Natural killer cell (primary cell): ENCODE results near the gene SETD3. TPM values are rescaled to one million over a fixed set of nuclear protein-coding genes. Genes with fewer than 3 reads are reported as not detected.

ENCODE experiments used
- ATAC-seq, 3 donors: fragments of 150-1000 bp in 2 of 3; fragments of 200-7000 bp in 1 of 3; cut with Tn5 transposase; 1 replicate in 1 of 3; 2 replicates in 2 of 3; pipeline ENCODE4 v1.10.0; 2021; ENCODE audit warnings: mild to moderate bottlenecking in 2 of 3, moderate library complexity in 2 of 3
- DNase-seq, 2 donors: peaks; one replicate each; pipeline versions ENCODE4 v3.0.0 to v3.0.0-alpha.2; 2013 to 2021; ENCODE audit warnings: mixed read lengths in 1 of 2
- H3K27ac ChIP-seq: one replicate; pipeline ENCODE4 v1.5.1; 2013; ENCODE audit warnings: mild to moderate bottlenecking, low read length
- H3K27me3 ChIP-seq: one replicate; pipeline ENCODE4 v1.6.1; 2013; ENCODE audit warnings: low read length; ENCODE audit not compliant: control insufficient read depth, insufficient read depth
- H3K36me3 ChIP-seq: one replicate; pipeline ENCODE4 v1.6.1; 2013; ENCODE audit warnings: low read length; ENCODE audit not compliant: control insufficient read depth, insufficient read depth
- H3K4me1 ChIP-seq: one replicate; pipeline ENCODE4 v1.6.1; 2013; ENCODE audit warnings: low read length; ENCODE audit not compliant: control insufficient read depth, insufficient read depth
- H3K4me3 ChIP-seq: one replicate; pipeline ENCODE4 v1.5.1; 2013; ENCODE audit warnings: low read length
- H3K9me3 ChIP-seq: one replicate; pipeline ENCODE4 v1.6.1; 2013; ENCODE audit warnings: low read length; ENCODE audit not compliant: control insufficient read depth, insufficient read depth
- H3K27ac Mint-ChIP-seq, 2 donors: one replicate each; pipeline ENCODE4 v1.8.0; 2022; ENCODE audit warnings: mild to moderate bottlenecking in 2 of 2, mixed read lengths in 2 of 2, moderate library complexity in 1 of 2
- H3K27me3 Mint-ChIP-seq, 2 donors: one replicate each; pipeline ENCODE4 v1.8.0; 2022; ENCODE audit warnings: low read depth in 2 of 2, mixed read lengths in 2 of 2
- H3K36me3 Mint-ChIP-seq: one replicate; pipeline ENCODE4 v1.8.0; 2022; ENCODE audit warnings: mixed read lengths
- H3K4me1 Mint-ChIP-seq, 2 donors: one replicate each; pipeline ENCODE4 v1.8.0; 2022; ENCODE audit warnings: mixed read lengths in 2 of 2
- H3K4me3 Mint-ChIP-seq: one replicate; pipeline ENCODE4 v1.8.0; 2022; ENCODE audit warnings: mild to moderate bottlenecking, moderate library complexity, mixed read lengths
- H3K9me3 Mint-ChIP-seq, 2 donors: one replicate each; pipeline ENCODE4 v1.8.0; 2022; ENCODE audit warnings: mixed read lengths in 2 of 2
- CTCF ChIP-seq: fragments of 200-600 bp; IDR thresholded peaks from one replicate; pipeline ENCODE4 v1.8.0; 2022; ENCODE audit warnings: antibody characterized with exemption
- WGBS: methylation state at CpG from one replicate; pipeline ENCODE4 v1.1.7; 2013; ENCODE audit warnings: missing lambda C conversion rate; ENCODE audit not compliant: insufficient coverage; 5-methylcytosine and 5-hydroxymethylcytosine counted together
- intact Hi-C: fragments of 100-400 bp; cut with micrococcal nuclease; formaldehyde crosslinking; loops from one replicate; pipeline ENCODE4 v1.14.2; 2022
- total RNA-seq, 4 donors: library from RNA; stranded (reverse); fragments of 120-200 nt in 1 of 4; gene quantifications; one replicate each; pipeline versions ENCODE4 v1.2.3 to v1.2.4, GENCODE V29; 2013 to 2022

The SETD3 gene
- total RNA-seq, 3 donors from 2014 or later (not counting 1 experiment from before 2014, with no cell fraction given) = 111 to 160 (median 137) TPM

- no peaks in the 10 kb centered on the region for H3K27me3 ChIP-seq
- Mint-ChIP-seq H3K9me3 (no peaks in the 10 kb centered on the region), H3K4me1 (peaks cover 13 to 36% of the 10 kb centered on the region in 2 donors), H3K27me3 (no peaks in the 10 kb centered on the region), H3K36me3 (no peaks in the 10 kb centered on the region), H3K27ac (peak overlapping the region in 1 of 2 donors; percentile 68), H3K4me3 (peak overlapping the region; percentile 49)
- intact Hi-C loops = loop anchor here (10.0 kb wide), 1 partner anchor 316 kb away; no protein-coding TSS in a partner anchor
- no peaks in the 10 kb centered on the region for H3K36me3 ChIP-seq
- no peak overlapping the region for H3K27ac ChIP-seq
- 79% methylated on average over 18 of the region's 18 CpGs for WGBS
- no peaks in the 10 kb centered on the region for H3K9me3 ChIP-seq
- DNase-seq = no peak
- peak in 1 of 3 donors; percentile 18 for ATAC-seq
- H3K4me1 ChIP-seq = peaks cover 26% of the 10 kb centered on the region
- H3K4me3 ChIP-seq = no peak overlapping the region
- no peak for TF ChIP-seq CTCF
Measured at GRCh38 chr14:99380991-99381687, 99.5 kb downstream of the SETD3 start.

DNA sequence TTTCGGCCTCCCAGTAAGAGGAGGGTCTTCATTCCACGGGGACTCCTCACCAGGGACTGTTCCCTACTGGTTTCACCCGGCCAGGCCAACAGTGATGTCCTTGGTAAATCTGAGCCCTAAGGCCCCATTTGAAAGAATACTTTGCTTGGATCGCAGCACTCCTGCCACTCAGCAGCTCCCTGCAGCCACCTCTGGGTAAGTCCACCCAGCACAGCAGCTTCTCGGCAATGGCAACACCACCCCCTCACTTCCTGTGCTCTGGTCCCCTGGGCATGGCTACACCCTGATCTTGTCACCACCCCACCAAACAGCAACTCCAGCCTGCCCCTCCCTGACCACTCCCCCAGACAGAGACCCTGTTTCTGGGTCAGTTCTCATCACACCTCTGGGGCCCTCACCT lies 100.3 kb downstream of the SETD3 start:
- ATAC-seq (peak; percentile 61 to 90 (median 77)), DNase-seq (no peak)
- H3K27me3 Mint-ChIP-seq = no peaks in the 10 kb centered on the region
- no peak overlapping the region for H3K4me3 ChIP-seq
- H3K36me3 Mint-ChIP-seq = no peaks in the 10 kb centered on the region
- H3K4me3 Mint-ChIP-seq = peak overlapping the region; percentile 49
- intact Hi-C loops = loop anchor here (10.0 kb wide), 1 partner anchor 316 kb away; no protein-coding TSS in a partner anchor
- no peaks in the 10 kb centered on the region for H3K36me3 ChIP-seq
- H3K9me3 ChIP-seq = no peaks in the 10 kb centered on the region
- H3K4me1 Mint-ChIP-seq = peaks cover 13 to 36% of the 10 kb centered on the region in 2 donors
- TF ChIP-seq CTCF = no peak
- H3K27ac ChIP-seq = no peak overlapping the region
- WGBS = 49% methylated on average over 5 of the region's 5 CpGs
- H3K27me3 ChIP-seq = no peaks in the 10 kb centered on the region
- peak overlapping the region; percentile 21 to 68 for H3K27ac Mint-ChIP-seq
- no peaks in the 10 kb centered on the region for H3K9me3 Mint-ChIP-seq
- peaks cover 26% of the 10 kb centered on the region for H3K4me1 ChIP-seq

- no peaks in the 10 kb centered on the region for H3K27me3 ChIP-seq
- intact Hi-C loops = no loop called here
- H3K9me3 ChIP-seq = no peaks in the 10 kb centered on the region
- no peak overlapping the region for H3K4me3 ChIP-seq
- ATAC-seq (no peak), DNase-seq (no peak)
- H3K4me1 Mint-ChIP-seq = peaks cover 13 to 36% of the 10 kb centered on the region in 2 donors
- TF ChIP-seq CTCF = no peak
- no peak overlapping the region for H3K4me3 Mint-ChIP-seq
- no peaks in the 10 kb centered on the region for H3K36me3 ChIP-seq
- WGBS = 80% methylated on average over 9 of the region's 9 CpGs
- no peaks in the 10 kb centered on the region for H3K9me3 Mint-ChIP-seq
- H3K4me1 ChIP-seq = peaks cover 26% of the 10 kb centered on the region
- no peak overlapping the region for H3K27ac Mint-ChIP-seq
- H3K27me3 Mint-ChIP-seq = no peaks in the 10 kb centered on the region
- no peak overlapping the region for H3K27ac ChIP-seq
- no peaks in the 10 kb centered on the region for H3K36me3 Mint-ChIP-seq
Measured at GRCh38 chr14:99378782-99379214, 101.9 kb downstream of the SETD3 start.
